Uterus (tissue), 4 donors: Measurements from ENCODE around the gene FADS3. TPM values are rescaled to one million over a fixed set of nuclear protein-coding genes. Genes with fewer than 3 reads are reported as not detected.
A peak's percentile ranks its signal among the peaks of the same experiment; 100 is the strongest.

Experiments used
- DNase-seq, 2 donors: peaks; one replicate each; pipeline ENCODE4 v3.0.0-alpha.2; 2019 to 2020
- H3K27ac ChIP-seq, 2 donors: fragments of 200-600 bp; sonication (generic); 1 replicate in 1 of 2; 2 replicates in 1 of 2; pipeline ENCODE4 v1.5.1; 2016 to 2018
- H3K27me3 ChIP-seq, 2 donors: fragments of 200-600 bp; sonication (generic); one replicate each; pipeline ENCODE4 v1.5.1; 2018 to 2019; ENCODE audit warnings: control low read depth in 1 of 2
- H3K36me3 ChIP-seq, 2 donors: fragments of 200-600 bp; sonication (generic); one replicate each; pipeline ENCODE4 v1.5.1; 2019; ENCODE audit warnings: control low read depth in 1 of 2
- H3K4me1 ChIP-seq, 2 donors: fragments of 200-600 bp; sonication (generic); one replicate each; pipeline ENCODE4 v1.5.1; 2018 to 2019; ENCODE audit warnings: control low read depth in 1 of 2
- H3K4me3 ChIP-seq, 2 donors: fragments of 200-600 bp; sonication (generic); 1 replicate in 1 of 2; 2 replicates in 1 of 2; pipeline ENCODE4 v1.5.1; 2018 to 2019; ENCODE audit warnings: mild to moderate bottlenecking in 1 of 2
- H3K9me3 ChIP-seq, 2 donors: fragments of 200-600 bp; sonication (generic); one replicate each; pipeline ENCODE4 v1.5.1; 2019; ENCODE audit warnings: control low read depth in 1 of 2
- CTCF ChIP-seq, 4 experiments: fragments of 200-600 bp in 2 of 4; fragments of 450-650 bp in 2 of 4; sonication (generic) in 2 of 4; IDR thresholded peaks; one replicate each; pipeline ENCODE4 v1.5.1; 2016 to 2019; ENCODE audit warnings: antibody characterized with exemption in 4 of 4, mild to moderate bottlenecking in 2 of 4, moderate library complexity in 1 of 4
- POLR2A ChIP-seq, 2 donors: fragments of 450-650 bp; IDR thresholded peaks; one replicate each; pipeline ENCODE4 v1.6.1; 2016; ENCODE audit warnings: antibody characterized with exemption in 2 of 2, mild to moderate bottlenecking in 1 of 2, moderate library complexity in 1 of 2
- intact Hi-C: fragments of 100-400 bp; cut with DNase I; formaldehyde crosslinking; loops from one replicate; pipeline ENCODE4 v1.15.1; 2023; ENCODE audit warnings: low total_unique reads
- total RNA-seq, 4 donors: library from RNA; depleted of rRNA in 3 of 4; stranded (reverse); fragments of >200 nt in 3 of 4; gene quantifications; one replicate each; pipeline versions ENCODE4 v1.1.0 to v1.2.4, GENCODE V29; 2014 to 2023
- donor health status: DM: yes; HTN: yes; CAD: no.

Gene FADS3
- total RNA-seq, 4 donors from 2014 or later: 18.2 to 74.6 (median 32.0) TPM

GRCh38 chr11:61861634-61862033 lies 29.7 kb downstream of the FADS3 start:
- H3K9me3 ChIP-seq: no peaks in the 10 kb centered on the region
- intact Hi-C loops: no loop called here
- no peaks in the 10 kb centered on the region for H3K36me3 ChIP-seq
- no peak overlapping the region for H3K27ac ChIP-seq
- H3K27me3 ChIP-seq: no peaks in the 10 kb centered on the region
- TF ChIP-seq CTCF (IDR thresholded peaks at IDR 0.05) (no peak), POLR2A (IDR thresholded peaks at IDR 0.05) (no peak)
- H3K4me1 ChIP-seq: no peaks in the 10 kb centered on the region
- DNase-seq: no peak
- H3K4me3 ChIP-seq: no peak overlapping the region

GRCh38 chr11:61860054-61860903 lies 31.1 kb downstream of the FADS3 start:
- no peak for TF ChIP-seq CTCF (IDR thresholded peaks at IDR 0.05)
- no peak for TF ChIP-seq POLR2A (IDR thresholded peaks at IDR 0.05)
- Histone ChIP-seq H3K4me1 (no peaks in the 10 kb centered on the region), H3K4me3 (no peak overlapping the region), H3K36me3 (no peaks in the 10 kb centered on the region), H3K27ac (peak overlapping the region; percentile 1 to 50), H3K9me3 (no peaks in the 10 kb centered on the region), H3K27me3 (no peaks in the 10 kb centered on the region)
- intact Hi-C loops: no loop called here
- peak; percentile 82 for DNase-seq

GRCh38 chr11:61855939-61856680 lies 35.2 kb downstream of the FADS3 start:
- Histone ChIP-seq H3K4me3 (no peak overlapping the region), H3K27me3 (no peaks in the 10 kb centered on the region), H3K4me1 (no peaks in the 10 kb centered on the region), H3K36me3 (no peaks in the 10 kb centered on the region), H3K27ac (no peak overlapping the region), H3K9me3 (no peaks in the 10 kb centered on the region)
- intact Hi-C loops: no loop called here
- no peak for DNase-seq
- TF ChIP-seq POLR2A (IDR thresholded peaks at IDR 0.05) (no peak), CTCF (IDR thresholded peaks at IDR 0.05) (no peak)

- Histone ChIP-seq H3K36me3 (no peaks in the 10 kb centered on the region), H3K9me3 (no peaks in the 10 kb centered on the region), H3K4me3 (no peak overlapping the region), H3K27ac (no peak overlapping the region), H3K4me1 (no peaks in the 10 kb centered on the region), H3K27me3 (no peaks in the 10 kb centered on the region)
- no peak for DNase-seq
- intact Hi-C loops: no loop called here
- no peak for TF ChIP-seq CTCF (IDR thresholded peaks at IDR 0.05)
Observed at GRCh38 chr11:61854966-61855714, 36.2 kb downstream of the FADS3 start.
